H1 (cell line): ENCODE results near the gene SMIM20.

Experiments used
- POLR2A ChIP-seq, 2 experiments: IDR thresholded peaks; 1 replicate in 1 of 2; 2 replicates in 1 of 2; pipeline ENCODE4 v1.6.1; 2011; ENCODE audit warnings: low read depth in 2 of 2, low read length in 2 of 2, mild to moderate bottlenecking in 2 of 2; ENCODE audit errors: control extremely low read depth in 1 of 2
- RFX5 ChIP-seq: IDR thresholded peaks from 2 replicates; pipeline ENCODE4 v1.6.1; 2011; ENCODE audit warnings: low read depth, low read length, improper control_type of control experiment, borderline replicate concordance

DNA sequence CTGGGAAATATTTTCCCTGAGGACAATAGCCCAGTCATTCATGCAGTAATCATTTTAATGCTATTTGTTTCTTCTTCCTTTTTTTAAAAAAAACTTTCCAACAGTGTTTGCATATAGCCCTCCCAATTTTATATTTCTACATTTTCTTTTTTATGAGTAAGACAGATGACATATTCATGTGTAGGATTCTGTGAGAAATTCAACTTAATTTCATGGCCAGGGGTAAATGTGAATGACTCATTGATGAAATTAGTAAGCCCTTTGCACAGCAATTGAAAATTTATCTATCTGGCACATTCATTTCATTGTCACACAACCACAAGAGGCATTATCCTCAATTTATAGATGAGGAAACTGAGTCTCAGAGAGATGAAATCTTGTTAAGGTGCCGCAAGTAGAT, 13.7 kb upstream of the SMIM20 start:
- TF ChIP-seq RFX5 (no peak), POLR2A (IDR thresholded peaks at IDR 0.05; ENCODE audit: control extremely low read depth in 1 of 2, low read depth in 2 of 2, low read length in 2 of 2) (no peak)
